Pancreas (tissue), 10 donors: ENCODE measurements around the gene ERGIC3. TPM values are rescaled to one million over a fixed set of nuclear protein-coding genes. Genes with fewer than 3 reads are reported as not detected.
A peak's percentile ranks its signal among the peaks of the same experiment; 100 is the strongest.

ENCODE experiments used
- ATAC-seq, 4 donors: fragments of 200-7000 bp; cut with Tn5 transposase; one replicate each; pipeline versions ENCODE4 v1.8.0 to v1.9.1; 2020; ENCODE audit warnings: mild to moderate bottlenecking in 4 of 4, moderate library complexity in 4 of 4
- DNase-seq, 6 donors: peaks; one replicate each; pipeline ENCODE4 v3.0.0-alpha.2; 2020
- FAIRE-seq: peaks from 2 replicates; lab custom pipeline; 2012; peaks lifted over from hg19 to GRCh38; lab: Jason Lieb, UNC
- H3K27ac ChIP-seq, 4 donors: fragments of 200-600 bp; sonication (generic); 1 replicate in 3 of 4; 2 replicates in 1 of 4; pipeline versions ENCODE4 v1.5.0 to v1.8.0; 2020
- H3K27me3 ChIP-seq, 4 donors: fragments of 200-600 bp; one replicate each; pipeline ENCODE4 v1.8.0; 2021
- H3K36me3 ChIP-seq, 3 donors: fragments of 200-600 bp; sonication (generic) in 1 of 3; one replicate each; pipeline versions ENCODE4 v1.5.0 to v1.8.0; 2020 to 2021
- H3K4me1 ChIP-seq, 3 donors: fragments of 200-600 bp; one replicate each; pipeline ENCODE4 v1.8.0; 2021
- H3K4me3 ChIP-seq, 4 donors: fragments of 200-600 bp; sonication (generic) in 2 of 4; one replicate each; pipeline versions ENCODE4 v1.5.0 to v1.8.0; 2020 to 2021
- H3K9me3 ChIP-seq, 4 donors: fragments of 200-600 bp; one replicate each; pipeline ENCODE4 v1.8.0; 2021
- WGBS, 2 donors: extraction: QIAGEN DNeasy Blood & Tissue Kit; methylation state at CpG; one replicate each; pipeline ENCODE4 v1.1.7; 2013; 5-methylcytosine and 5-hydroxymethylcytosine counted together
- intact Hi-C, 3 donors: fragments of 100-400 bp; cut with DNase I; formaldehyde crosslinking; loops; one replicate each; pipeline versions ENCODE4 v1.11.1 to v1.14.2; 2022
- polyA plus RNA-seq, 2 donors: library from polyadenylated mRNA; stranded (reverse); fragments of 200-250 nt; gene quantifications; one replicate each; pipeline ENCODE4 v1.2.3, GENCODE V29; 2013
- total RNA-seq, 6 donors: library from RNA; stranded (reverse); fragmentation: NEBNext Ultra II Directional in 4 of 6; extraction: Animal tissue kit (Norgen Biotek cat#: 25700) in 4 of 6; gene quantifications; one replicate each; pipeline versions ENCODE4 v1.2.1 to v1.2.4, GENCODE V29; 2021 to 2023
- TF ChIP-seq, protein P1 (sequence below), 4 donors: fragments of 200-600 bp; sonication (generic) in 3 of 4; IDR thresholded peaks; one replicate each; pipeline versions ENCODE4 v1.5.0 to v1.8.0; 2021; ENCODE audit warnings: antibody characterized with exemption in 4 of 4
- donor health status: healthy with polysubstance abuse.
- donor health status: DM: no; HTN: no; CAD: no; lungs with moderate emphysema.
- donor health status: DM: no; HTN: no; CAD: no.
- donor health status: control.
- donor health status: control.
- donor health status: Bipolar disorder and iron deficiency.
- donor health status: DM: yes; HTN: yes; CAD: no.
- donor health status: DM: no; HTN: no; CAD: no.
- donor health status: DM: no; HTN: no; CAD: no.
- donor health status: DM: yes; HTN: yes; CAD: no.

ERGIC3 gene
- total and polyA plus RNA-seq, 8 donors: 112 to 168 (median 135) TPM

DNA sequence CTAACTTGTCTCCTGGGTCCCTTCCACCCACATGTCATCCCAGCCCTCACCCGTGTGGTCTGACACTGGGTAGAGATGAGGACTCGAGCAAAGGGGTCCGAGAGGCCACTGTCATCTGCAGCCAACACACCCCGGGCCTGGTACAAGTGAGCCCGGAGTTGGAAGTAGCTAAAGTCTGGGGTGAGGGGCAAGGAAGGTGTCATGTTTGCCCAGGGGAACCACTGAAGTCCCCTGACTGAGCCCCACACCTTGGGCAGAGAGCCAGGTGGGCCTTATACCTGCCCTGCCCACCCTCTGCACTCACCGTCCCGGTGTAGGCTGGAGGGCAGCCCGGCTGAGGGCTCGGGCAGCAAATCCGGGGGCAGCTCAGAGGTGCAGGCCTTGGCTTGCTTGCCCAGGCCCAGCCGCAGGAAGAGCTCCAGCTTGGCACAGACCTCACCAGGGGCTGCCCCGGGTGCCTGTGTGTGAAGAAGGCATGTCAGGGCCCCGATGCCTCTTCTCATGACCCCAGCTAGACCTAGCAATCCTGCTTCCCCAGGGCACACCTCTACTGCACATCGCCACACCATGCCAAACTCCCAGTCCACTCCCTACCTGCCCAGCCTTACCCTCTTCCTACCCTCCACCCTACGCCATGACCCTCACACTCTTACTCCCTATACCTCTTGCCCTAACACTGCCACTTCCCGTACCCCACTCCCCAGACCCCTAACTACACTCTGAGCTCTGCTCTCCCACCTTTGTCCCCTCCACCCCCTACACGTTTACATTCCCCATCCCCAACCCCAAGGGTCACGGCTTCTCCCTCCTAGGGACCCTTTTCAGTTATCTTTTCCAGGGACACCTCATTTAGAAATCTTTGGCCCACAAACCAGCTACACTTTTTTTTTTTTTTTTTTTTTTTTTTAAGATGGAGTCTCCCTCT, 42.0 kb downstream of the ERGIC3 start:
- no peak overlapping the region for H3K27ac ChIP-seq
- no peaks in the 10 kb centered on the region for H3K36me3 ChIP-seq
- no peaks in the 10 kb centered on the region for H3K4me1 ChIP-seq
- H3K27me3 ChIP-seq: no peaks in the 10 kb centered on the region
- FAIRE-seq (no peak), DNase-seq (peak in 1 of 6 donors; percentile 38), ATAC-seq (no peak)
- intact Hi-C loops: no loop called here
- WGBS, 2 donors: 87 to 93% methylated on average over 18 of the region's 18 CpGs
- no peak overlapping the region for H3K4me3 ChIP-seq
- TF ChIP-seq, protein P1, sequence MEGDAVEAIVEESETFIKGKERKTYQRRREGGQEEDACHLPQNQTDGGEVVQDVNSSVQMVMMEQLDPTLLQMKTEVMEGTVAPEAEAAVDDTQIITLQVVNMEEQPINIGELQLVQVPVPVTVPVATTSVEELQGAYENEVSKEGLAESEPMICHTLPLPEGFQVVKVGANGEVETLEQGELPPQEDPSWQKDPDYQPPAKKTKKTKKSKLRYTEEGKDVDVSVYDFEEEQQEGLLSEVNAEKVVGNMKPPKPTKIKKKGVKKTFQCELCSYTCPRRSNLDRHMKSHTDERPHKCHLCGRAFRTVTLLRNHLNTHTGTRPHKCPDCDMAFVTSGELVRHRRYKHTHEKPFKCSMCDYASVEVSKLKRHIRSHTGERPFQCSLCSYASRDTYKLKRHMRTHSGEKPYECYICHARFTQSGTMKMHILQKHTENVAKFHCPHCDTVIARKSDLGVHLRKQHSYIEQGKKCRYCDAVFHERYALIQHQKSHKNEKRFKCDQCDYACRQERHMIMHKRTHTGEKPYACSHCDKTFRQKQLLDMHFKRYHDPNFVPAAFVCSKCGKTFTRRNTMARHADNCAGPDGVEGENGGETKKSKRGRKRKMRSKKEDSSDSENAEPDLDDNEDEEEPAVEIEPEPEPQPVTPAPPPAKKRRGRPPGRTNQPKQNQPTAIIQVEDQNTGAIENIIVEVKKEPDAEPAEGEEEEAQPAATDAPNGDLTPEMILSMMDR (IDR thresholded peaks at IDR 0.05): no peak
- H3K9me3 ChIP-seq: no peaks in the 10 kb centered on the region

GRCh38 chr20:35586751-35587425, 45.0 kb downstream of the ERGIC3 start:
- ATAC-seq (no peak), DNase-seq (peak in 1 of 6 donors; percentile 25), FAIRE-seq (no peak)
- Histone ChIP-seq H3K36me3 (no peaks in the 10 kb centered on the region), H3K4me1 (no peaks in the 10 kb centered on the region), H3K9me3 (no peaks in the 10 kb centered on the region), H3K4me3 (no peak overlapping the region), H3K27me3 (no peaks in the 10 kb centered on the region), H3K27ac (no peak overlapping the region)
- intact Hi-C loops: no loop called here
- TF ChIP-seq, protein P1 (IDR thresholded peaks at IDR 0.05): no peak
- 88 to 94% methylated on average over 6 of the region's 6 CpGs for WGBS, 2 donors

DNA sequence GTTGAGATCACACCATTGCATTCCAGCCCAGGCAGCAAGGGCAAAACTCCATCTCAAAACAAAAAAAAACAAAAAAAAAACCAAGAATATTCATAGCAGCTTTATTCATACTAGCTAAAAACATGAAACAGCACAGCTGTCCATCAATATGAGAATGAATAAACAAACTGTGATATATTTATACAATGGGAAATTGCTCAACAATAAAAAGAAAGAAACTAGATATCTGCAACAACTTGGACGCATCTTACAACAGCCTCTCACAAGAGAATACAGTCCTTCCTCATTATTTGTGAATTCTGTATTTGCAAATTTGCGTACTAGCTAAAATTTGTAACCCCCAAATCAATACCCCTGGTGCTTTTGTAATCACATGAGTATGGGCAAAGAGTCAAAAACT, 45.6 kb downstream of the ERGIC3 start:
- Histone ChIP-seq H3K4me1 (no peaks in the 10 kb centered on the region), H3K27ac (no peak overlapping the region), H3K27me3 (no peaks in the 10 kb centered on the region), H3K4me3 (no peak overlapping the region), H3K9me3 (no peaks in the 10 kb centered on the region), H3K36me3 (no peaks in the 10 kb centered on the region)
- DNase-seq (no peak), FAIRE-seq (no peak), ATAC-seq (no peak)
- TF ChIP-seq, protein P1 (IDR thresholded peaks at IDR 0.05): no peak
- 75 to 81% methylated on average over 2 of the region's 2 CpGs for WGBS, 2 donors
- intact Hi-C loops: no loop called here

DNA sequence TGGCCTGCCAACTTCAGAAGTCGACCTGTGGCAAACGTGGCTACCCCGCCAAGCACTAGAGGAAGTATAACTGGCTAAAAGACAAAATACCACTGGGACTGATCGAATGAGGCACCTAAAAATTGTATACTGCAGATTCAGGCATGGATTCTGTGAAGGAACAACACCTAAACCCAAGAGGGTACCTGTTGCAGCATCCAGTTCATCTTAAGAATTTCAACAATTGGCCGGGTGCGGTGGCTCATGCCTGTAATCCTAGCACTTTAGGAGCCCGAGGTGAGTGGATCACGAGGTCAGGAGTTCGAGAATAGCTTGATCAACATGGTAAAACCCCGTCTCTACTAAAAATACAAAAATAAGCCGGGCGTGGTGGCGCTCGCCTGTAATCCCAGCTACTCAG, 46.5 kb downstream of the ERGIC3 start:
- no peaks in the 10 kb centered on the region for H3K27me3 ChIP-seq
- peak in 1 of 6 donors; percentile 11 for DNase-seq
- intact Hi-C loops: no loop called here
- no peak for FAIRE-seq
- 80 to 88% methylated on average over 14 of the region's 14 CpGs for WGBS, 2 donors
- TF ChIP-seq, protein P1 (IDR thresholded peaks at IDR 0.05): no peak
- no peaks in the 10 kb centered on the region for H3K9me3 ChIP-seq
- no peaks in the 10 kb centered on the region for H3K4me1 ChIP-seq
- no peak overlapping the region for H3K27ac ChIP-seq
- no peaks in the 10 kb centered on the region for H3K36me3 ChIP-seq
- H3K4me3 ChIP-seq: no peak overlapping the region
- ATAC-seq: no peak
